IMR-90 (cell line): Measurements from ENCODE around the gene TSPAN4. TPM values are rescaled to one million over a fixed set of nuclear protein-coding genes. Genes with fewer than 3 reads are reported as not detected.

Source experiments
- ATAC-seq: fragments of 200-7000 bp; cut with Tn5 transposase; 2 replicates; pipeline ENCODE4 v1.9.1; 2020; ENCODE audit warnings: low read depth, mild to moderate bottlenecking, moderate library complexity
- BruUV-seq: library from RNA; stranded (reverse); fragments of 400-500 nt; replicated peaks from 2 replicates; lab custom pipeline; 2021; lab: Mats Ljungman, UMichigan
- CTCF ChIA-PET: fragments of 300-600 bp; formaldehyde crosslinking; extraction: SDS; loops from one replicate; lab custom pipeline; 2021; ENCODE audit warnings: antibody characterized with exemption; lab: Yijun Ruan, JAX
- POLR2A ChIA-PET: fragments of 300-600 bp; sonication (Branson Sonifier 250); formaldehyde crosslinking; loops from one replicate; lab custom pipeline; 2022; ENCODE audit warnings: antibody characterized with exemption; ENCODE audit not compliant: unreplicated experiment; lab: Charles Lee
- DNase-seq: peaks from one replicate; pipeline ENCODE4 v3.0.0; 2013
- H2AFZ ChIP-seq: replicated peaks from 2 replicates; pipeline ENCODE3; 2013; ENCODE audit warnings: low read length, mild to moderate bottlenecking; ENCODE audit not compliant: poor library complexity
- H2AK5ac ChIP-seq: 2 replicates; pipeline ENCODE4 v1.6.1; 2013; ENCODE audit warnings: low read depth, low read length, inconsistent platforms
- H2AK9ac ChIP-seq: replicated peaks from 2 replicates; pipeline ENCODE3; 2013; ENCODE audit warnings: mild to moderate bottlenecking, low read depth, low read length, moderate library complexity; ENCODE audit not compliant: poor library complexity
- H2BK120ac ChIP-seq: 2 replicates; pipeline ENCODE4 v1.6.1; 2013; ENCODE audit warnings: low read depth, low read length, inconsistent platforms
- H2BK15ac ChIP-seq: 3 replicates; pipeline ENCODE4 v1.6.1; 2013; ENCODE audit warnings: low read depth, low read length, inconsistent platforms
- H2BK20ac ChIP-seq: 2 replicates; pipeline ENCODE4 v1.6.1; 2013; ENCODE audit warnings: low read depth, mild to moderate bottlenecking, inconsistent platforms, low read length, moderate library complexity
- H2BK5ac ChIP-seq: 2 replicates; pipeline ENCODE4 v1.6.1; 2013; ENCODE audit warnings: mild to moderate bottlenecking, low read depth, low read length, inconsistent platforms; ENCODE audit not compliant: poor library complexity, severe bottlenecking
- H3K14ac ChIP-seq: replicated peaks from 2 replicates; pipeline ENCODE4 v1.6.1; 2013; ENCODE audit warnings: low read depth, low read length, inconsistent platforms
- H3K18ac ChIP-seq: 2 replicates; pipeline ENCODE4 v1.6.1; 2013; ENCODE audit warnings: low read depth, low read length, control low read depth
- H3K23ac ChIP-seq: 2 replicates; pipeline ENCODE4 v1.6.1; 2013; ENCODE audit warnings: low read depth, low read length, inconsistent platforms
- H3K27ac ChIP-seq: 2 replicates; pipeline ENCODE4 v1.5.1; 2013; ENCODE audit warnings: mild to moderate bottlenecking, control low read depth, low read length; ENCODE audit not compliant: insufficient read depth
- H3K27me3 ChIP-seq: 2 replicates; pipeline ENCODE4 v1.6.1; 2013; ENCODE audit warnings: low read length; ENCODE audit not compliant: control insufficient read depth, insufficient read depth
- H3K36me3 ChIP-seq: 2 replicates; pipeline ENCODE4 v1.6.1; 2013; ENCODE audit warnings: low read length, mixed read lengths; ENCODE audit not compliant: control insufficient read depth, insufficient read depth
- H3K4ac ChIP-seq: 2 replicates; pipeline ENCODE4 v1.6.1; 2013; ENCODE audit warnings: low read depth, low read length, inconsistent platforms
- H3K4me1 ChIP-seq: 2 replicates; pipeline ENCODE4 v1.6.1; 2013; ENCODE audit warnings: low read length, mixed read lengths; ENCODE audit not compliant: control insufficient read depth, insufficient read depth
- H3K4me2 ChIP-seq: 2 replicates; pipeline ENCODE4 v1.6.1; 2013; ENCODE audit warnings: low read depth, mild to moderate bottlenecking, control low read depth, low read length, moderate library complexity
- H3K4me3 ChIP-seq: 2 replicates; pipeline ENCODE4 v1.5.1; 2013; ENCODE audit warnings: low read depth, mild to moderate bottlenecking, control low read depth, low read length, moderate library complexity; ENCODE audit not compliant: insufficient read depth
- H3K56ac ChIP-seq: 2 replicates; pipeline ENCODE4 v1.6.1; 2013; ENCODE audit warnings: low read length, inconsistent platforms; ENCODE audit not compliant: insufficient read depth; ENCODE audit errors: extremely low read depth
- H3K79me1 ChIP-seq, 2 experiments: 2 replicates each; pipeline ENCODE4 v1.6.1; 2013; ENCODE audit warnings: low read length in 2 of 2, inconsistent platforms in 1 of 2, low read depth in 1 of 2
- H3K9ac ChIP-seq: 2 replicates; pipeline ENCODE4 v1.6.1; 2013; ENCODE audit warnings: low read depth, low read length, control low read depth
- H3K9me1 ChIP-seq: 2 replicates; pipeline ENCODE4 v1.6.1; 2013; ENCODE audit warnings: low read length, inconsistent platforms; ENCODE audit not compliant: insufficient read depth
- H3K9me3 ChIP-seq: 2 replicates; pipeline ENCODE4 v1.6.1; 2013; ENCODE audit warnings: low read length; ENCODE audit not compliant: control insufficient read depth, insufficient read depth
- H4K20me1 ChIP-seq: 2 replicates; pipeline ENCODE4 v1.6.1; 2013; ENCODE audit warnings: low read length, inconsistent platforms; ENCODE audit not compliant: insufficient read depth
- H4K5ac ChIP-seq: 2 replicates; pipeline ENCODE4 v1.6.1; 2013; ENCODE audit warnings: mild to moderate bottlenecking, low read depth, low read length, control low read depth
- H4K8ac ChIP-seq, 2 experiments: 2 replicates each; pipeline ENCODE4 v1.6.1; 2013; ENCODE audit warnings: low read depth in 2 of 2, low read length in 2 of 2, control low read depth in 1 of 2, inconsistent platforms in 1 of 2
- H4K91ac ChIP-seq: 2 replicates; pipeline ENCODE4 v1.6.1; 2013; ENCODE audit warnings: low read depth, low read length, inconsistent platforms; ENCODE audit not compliant: insufficient read depth
- BHLHE40 ChIP-seq: fragments of 150-350 bp; IDR thresholded peaks from 2 replicates; pipeline ENCODE4 v1.6.1; 2016; ENCODE audit warnings: mild to moderate bottlenecking, low read depth, low read length
- CEBPB ChIP-seq: IDR thresholded peaks from 2 replicates; pipeline ENCODE4 v1.6.1; 2012; ENCODE audit warnings: low read depth, low read length, improper control_type of control experiment
- CHD1 ChIP-seq: IDR thresholded peaks from 2 replicates; pipeline ENCODE4 v1.6.1; 2012; ENCODE audit warnings: low read depth, low read length, improper control_type of control experiment
- POLR2A ChIP-seq: IDR thresholded peaks from 2 replicates; pipeline ENCODE4 v1.6.1; 2012; ENCODE audit warnings: mild to moderate bottlenecking, low read depth, low read length
- RAD21 ChIP-seq: IDR thresholded peaks from 2 replicates; pipeline ENCODE4 v1.6.1; 2012; ENCODE audit warnings: low read length, improper control_type of control experiment
- WGBS, 2 experiments: methylation state at CpG; one replicate each; pipeline versions ENCODE4 v1.1.5 to v1.1.7; 2013; ENCODE audit warnings: missing lambda C conversion rate in 2 of 2; ENCODE audit not compliant: insufficient read length in 1 of 2; ENCODE audit errors: extremely low coverage in 2 of 2; 5-methylcytosine and 5-hydroxymethylcytosine counted together
- dilution Hi-C: fragments of 300-500 bp; cut with HindIII; formaldehyde crosslinking; loops from one replicate; pipeline ENCODE4 v1.14.3; 2018; ENCODE audit warnings: low sequenced_read_pairs; ENCODE audit not compliant: unreplicated experiment
- in situ Hi-C: fragments of 300-500 bp; cut with MboI; formaldehyde crosslinking; loops from 3 replicates; pipeline ENCODE4 v1.14.3; 2019; ENCODE audit warnings: low sequenced_read_pairs, inconsistent platforms, mixed read lengths
- intact Hi-C: fragments of 100-400 bp; cut with micrococcal nuclease; formaldehyde crosslinking; loops from 2 replicates; pipeline ENCODE4 v1.10.0; 2022
- polyA plus RNA-seq, 3 experiments: library from polyadenylated mRNA; depleted of rRNA; stranded (reverse); fragments of >200 nt; gene quantifications; 2 replicates each; pipeline ENCODE4 v1.2.3, GENCODE V29; 2012; ENCODE audit warnings: low replicate concordance in 1 of 3
- total RNA-seq: library from RNA; depleted of rRNA; stranded (reverse); fragments of >200 nt; gene quantifications from 2 replicates; pipeline ENCODE4 v1.2.3, GENCODE V29; 2012
- TF ChIP-seq, protein P1 (sequence below): fragments of 150-350 bp; IDR thresholded peaks from 2 replicates; pipeline ENCODE4 v1.6.1; 2016; ENCODE audit warnings: low read depth, mild to moderate bottlenecking, low read length, moderate library complexity, borderline replicate concordance

The TSPAN4 gene
- total and polyA plus RNA-seq, 2 of the 4 experiments (the other 2 are of a cell fraction), result 161 to 293 TPM

DNA sequence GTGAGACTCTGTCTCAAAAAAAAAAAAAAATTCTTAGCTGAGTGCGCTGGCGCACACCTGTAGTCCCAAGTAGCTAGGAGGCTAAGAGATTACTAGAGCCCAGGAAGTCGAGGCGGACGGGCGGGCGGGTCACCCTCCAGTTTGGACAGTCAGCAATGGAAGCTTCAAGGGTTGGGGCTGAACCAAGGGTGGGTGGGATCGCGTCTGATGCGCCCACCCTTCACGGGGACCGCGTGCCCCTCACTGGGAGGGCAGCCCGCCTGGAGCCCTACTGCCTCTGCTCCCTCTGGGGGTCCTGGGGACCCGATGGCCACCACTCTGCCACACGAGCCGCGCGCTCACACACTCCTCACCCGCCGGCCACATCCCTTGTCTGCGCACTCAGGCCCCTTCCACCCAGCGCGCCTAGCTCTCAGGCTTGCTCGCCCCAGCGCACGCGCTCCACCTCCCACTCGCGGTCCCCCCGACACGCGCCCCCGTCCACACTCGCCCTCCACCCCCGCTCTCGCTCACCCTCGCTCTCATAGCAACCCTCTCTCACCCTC lies 67.5 kb downstream of the TSPAN4 start:
- peak overlapping the region; percentile 29 for H3K23ac ChIP-seq
- no peak for DNase-seq

More for the DNA sequence above, 67.5 kb downstream of the TSPAN4 start:
- Histone ChIP-seq H4K20me1 (no peaks in the 10 kb centered on the region; the same call in none of the 2 replicates), H2AK5ac (peak overlapping the region; percentile 75; the same call in 1 of the 2 replicates), H2BK20ac (no peak overlapping the region), H3K4me2 (peak overlapping the region; percentile 83), H3K9me3 (no peaks in the 10 kb centered on the region), H3K56ac (no peak overlapping the region), H3K27ac (peak overlapping the region; percentile 56), H2BK15ac (no peak overlapping the region), H3K4me3 (peak overlapping the region; percentile 64), H2BK120ac (no peak overlapping the region), H4K8ac (peak overlapping the region in 1 of 2 experiments; percentile 20; a peak in 2 of 4 replicates), H3K27me3 (no peaks in the 10 kb centered on the region), H3K9me1 (0 out of 2 replicates have a peak, but pooled peaks cover 8% of the 10 kb centered on the region), H3K79me1 (peaks cover 9 to 49% of the 10 kb centered on the region in 2 experiments), H4K91ac (no peak overlapping the region), H2AK9ac (peak overlapping the region; percentile 94), H3K36me3 (no peaks in the 10 kb centered on the region; the same call in 1 of the 2 replicates), H3K18ac (no peak overlapping the region), H3K14ac (peak overlapping the region; percentile 71; the same call in 1 of the 2 replicates), H2BK5ac (peak overlapping the region; percentile 21), H3K4me1 (peaks cover 7% of the 10 kb centered on the region; the same call in 1 of the 2 replicates), H3K4ac (peak overlapping the region; percentile 90; the same call in 1 of the 2 replicates), H2AFZ (peak overlapping the region; percentile 99), H4K5ac (no peak overlapping the region), H3K9ac (peak overlapping the region; percentile 60)
- dilution Hi-C loops, result no loop called here
- ChIA-PET CTCF (no interaction called here), POLR2A (interaction anchor here (0.6 kb wide), 1 partner anchor 32 kb away, joined by 17 read pairs; no protein-coding TSS in a partner anchor)
- peak; percentile 31 for ATAC-seq
- intact Hi-C loops, result no loop called here
- WGBS, 2 experiments, result 0% methylated on average over 18 of the region's 38 CpGs; no CpG with 5 or more reads in 1 of the 2 experiments
- in situ Hi-C loops, result no loop called here
- TF ChIP-seq POLR2A, result no peak
- TF ChIP-seq CEBPB, result no peak
- TF ChIP-seq RAD21, result no peak
- no peak for TF ChIP-seq CHD1
- TF ChIP-seq, protein P1, sequence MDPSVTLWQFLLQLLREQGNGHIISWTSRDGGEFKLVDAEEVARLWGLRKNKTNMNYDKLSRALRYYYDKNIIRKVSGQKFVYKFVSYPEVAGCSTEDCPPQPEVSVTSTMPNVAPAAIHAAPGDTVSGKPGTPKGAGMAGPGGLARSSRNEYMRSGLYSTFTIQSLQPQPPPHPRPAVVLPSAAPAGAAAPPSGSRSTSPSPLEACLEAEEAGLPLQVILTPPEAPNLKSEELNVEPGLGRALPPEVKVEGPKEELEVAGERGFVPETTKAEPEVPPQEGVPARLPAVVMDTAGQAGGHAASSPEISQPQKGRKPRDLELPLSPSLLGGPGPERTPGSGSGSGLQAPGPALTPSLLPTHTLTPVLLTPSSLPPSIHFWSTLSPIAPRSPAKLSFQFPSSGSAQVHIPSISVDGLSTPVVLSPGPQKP, result no peak
- TF ChIP-seq BHLHE40, result no peak
- no TSS peak for BruUV-seq
